HEK293T (cell line): ENCODE results near the gene KRTAP10-11.

Source experiments
- ARNT ChIP-seq: fragments of 450-650 bp; IDR thresholded peaks from 2 replicates; pipeline ENCODE4 v1.6.1; 2017; ENCODE audit warnings: mild to moderate bottlenecking
- ELF4 ChIP-seq: fragments of 450-650 bp; IDR thresholded peaks from 2 replicates; pipeline ENCODE4 v1.6.1; 2017; ENCODE audit warnings: antibody characterized with exemption
- FOXK2 ChIP-seq: fragments of 450-650 bp; IDR thresholded peaks from 2 replicates; pipeline ENCODE4 v1.6.1; 2016; ENCODE audit warnings: mild to moderate bottlenecking
- FOXM1 ChIP-seq: fragments of 450-650 bp; IDR thresholded peaks from 2 replicates; pipeline ENCODE4 v1.6.1; 2017; ENCODE audit warnings: mild to moderate bottlenecking, borderline replicate concordance
- HDGF ChIP-seq: fragments of 450-650 bp; IDR thresholded peaks from 2 replicates; pipeline ENCODE4 v1.6.1; 2017; ENCODE audit warnings: antibody characterized with exemption, borderline replicate concordance
- PKNOX1 ChIP-seq: fragments of 450-650 bp; IDR thresholded peaks from 2 replicates; pipeline ENCODE4 v1.6.1; 2016
- SP1 ChIP-seq: fragments of 450-650 bp; IDR thresholded peaks from 2 replicates; pipeline ENCODE4 v1.6.1; 2017
- ZNF384 ChIP-seq: fragments of 450-650 bp; IDR thresholded peaks from 2 replicates; pipeline ENCODE4 v1.6.1; 2016

GRCh38 chr21:44630440-44630839 is 15.8 kb upstream of the KRTAP10-11 start:
- no peak for TF ChIP-seq SP1
- no peak for TF ChIP-seq PKNOX1
- TF ChIP-seq ZNF384, result no peak
- TF ChIP-seq ELF4, result no peak
- no peak for TF ChIP-seq FOXK2
- no peak for TF ChIP-seq ARNT
- no peak for TF ChIP-seq HDGF
- no peak for TF ChIP-seq FOXM1
